Chondrocyte (in vitro differentiated cells): ENCODE results near the gene PTK7. TPM values are rescaled to one million over a fixed set of nuclear protein-coding genes. Genes with fewer than 3 reads are reported as not detected.

ENCODE experiments used
- DNase-seq: peaks from one replicate; pipeline ENCODE4 v3.0.0; 2021; ENCODE audit warnings: mixed read lengths, low spot score
- H3K27ac Mint-ChIP-seq: one replicate; pipeline ENCODE4 v1.8.0; 2021; ENCODE audit warnings: mild to moderate bottlenecking, moderate library complexity, mixed read lengths; ENCODE audit not compliant: unreplicated experiment
- H3K27me3 Mint-ChIP-seq: 2 replicates; pipeline ENCODE4 v1.8.0; 2021; ENCODE audit warnings: low read depth, mixed read lengths
- H3K36me3 Mint-ChIP-seq: 2 replicates; pipeline ENCODE4 v1.8.0; 2021; ENCODE audit warnings: low read depth, mixed read lengths
- H3K4me1 Mint-ChIP-seq: 2 replicates; pipeline ENCODE4 v1.8.0; 2021; ENCODE audit warnings: low read depth, mild to moderate bottlenecking, mixed read lengths
- H3K4me3 Mint-ChIP-seq: one replicate; pipeline ENCODE4 v1.8.0; 2021; ENCODE audit warnings: mild to moderate bottlenecking, moderate library complexity, mixed read lengths; ENCODE audit not compliant: unreplicated experiment
- H3K9me3 Mint-ChIP-seq: 2 replicates; pipeline ENCODE4 v1.8.0; 2021; ENCODE audit warnings: low read depth, mixed read lengths
- total RNA-seq: library from RNA; stranded (reverse); gene quantifications from 3 replicates; pipeline ENCODE4 v1.2.1, GENCODE V29; 2021
- TF ChIP-seq, protein P1 (sequence below): fragments of 200-600 bp; sonication (generic); IDR thresholded peaks from 2 replicates; pipeline ENCODE4 v1.5.0; 2021; ENCODE audit warnings: antibody characterized with exemption, mild to moderate bottlenecking, moderate library complexity

Gene PTK7
- total RNA-seq, 1 donor from 2014 or later, result 288 TPM

DNA sequence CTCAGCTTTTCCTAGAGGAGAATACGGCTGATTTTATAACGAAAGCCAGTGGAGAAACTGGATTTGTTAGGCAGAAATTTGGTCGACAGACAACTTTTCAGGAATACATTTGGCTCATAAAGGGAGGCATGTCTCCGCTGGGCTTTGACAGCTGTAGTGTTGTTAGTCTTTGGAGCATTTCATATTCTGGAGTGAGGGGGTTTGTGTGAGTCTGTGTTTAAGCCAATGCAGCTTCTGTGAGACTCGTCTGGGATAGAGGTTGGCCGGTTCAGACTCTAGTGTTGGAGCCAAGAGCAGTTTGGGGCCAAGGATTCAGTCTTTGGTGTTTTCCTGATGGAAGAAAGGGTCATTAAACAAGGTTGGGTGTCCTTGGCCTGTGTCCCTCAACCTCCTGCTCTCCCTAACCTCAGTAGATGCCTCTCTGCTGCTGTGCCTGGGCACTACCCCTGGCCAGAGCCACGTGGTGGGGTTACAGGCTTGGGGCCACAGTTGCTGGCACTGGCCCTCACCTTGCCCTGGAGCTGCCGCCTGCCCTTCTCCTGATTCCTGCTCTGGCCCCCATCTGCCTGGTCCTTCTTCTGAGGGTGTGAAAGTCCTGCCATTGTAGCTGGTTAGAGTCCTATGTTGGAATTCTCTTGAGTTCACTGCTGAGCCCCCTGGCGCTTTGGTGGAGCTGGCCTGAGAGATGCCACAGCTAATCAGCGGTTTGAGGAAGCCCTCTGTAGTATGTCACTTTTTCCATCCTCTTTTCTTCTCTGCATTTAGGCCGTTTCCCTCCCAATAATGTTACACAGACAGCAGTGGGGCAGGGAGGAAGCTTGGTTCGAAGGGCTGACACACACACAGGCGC is 6.9 kb downstream of the PTK7 start:
- DNase-seq, result no peak
- Mint-ChIP-seq H3K27me3 (no peaks in the 10 kb centered on the region), H3K36me3 (peaks cover 2% of the 10 kb centered on the region), H3K27ac (peak overlapping the region; percentile 34), H3K4me3 (no peak overlapping the region), H3K4me1 (peaks cover 43% of the 10 kb centered on the region), H3K9me3 (no peaks in the 10 kb centered on the region)
- TF ChIP-seq, protein P1, sequence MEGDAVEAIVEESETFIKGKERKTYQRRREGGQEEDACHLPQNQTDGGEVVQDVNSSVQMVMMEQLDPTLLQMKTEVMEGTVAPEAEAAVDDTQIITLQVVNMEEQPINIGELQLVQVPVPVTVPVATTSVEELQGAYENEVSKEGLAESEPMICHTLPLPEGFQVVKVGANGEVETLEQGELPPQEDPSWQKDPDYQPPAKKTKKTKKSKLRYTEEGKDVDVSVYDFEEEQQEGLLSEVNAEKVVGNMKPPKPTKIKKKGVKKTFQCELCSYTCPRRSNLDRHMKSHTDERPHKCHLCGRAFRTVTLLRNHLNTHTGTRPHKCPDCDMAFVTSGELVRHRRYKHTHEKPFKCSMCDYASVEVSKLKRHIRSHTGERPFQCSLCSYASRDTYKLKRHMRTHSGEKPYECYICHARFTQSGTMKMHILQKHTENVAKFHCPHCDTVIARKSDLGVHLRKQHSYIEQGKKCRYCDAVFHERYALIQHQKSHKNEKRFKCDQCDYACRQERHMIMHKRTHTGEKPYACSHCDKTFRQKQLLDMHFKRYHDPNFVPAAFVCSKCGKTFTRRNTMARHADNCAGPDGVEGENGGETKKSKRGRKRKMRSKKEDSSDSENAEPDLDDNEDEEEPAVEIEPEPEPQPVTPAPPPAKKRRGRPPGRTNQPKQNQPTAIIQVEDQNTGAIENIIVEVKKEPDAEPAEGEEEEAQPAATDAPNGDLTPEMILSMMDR, result no peak

GRCh38 chr6:43086022-43086658 is 10.0 kb downstream of the PTK7 start:
- no peaks in the 10 kb centered on the region for H3K36me3 Mint-ChIP-seq
- peaks cover 48% of the 10 kb centered on the region for H3K4me1 Mint-ChIP-seq
- no peak overlapping the region for H3K27ac Mint-ChIP-seq
- no peak overlapping the region for H3K4me3 Mint-ChIP-seq
- no peaks in the 10 kb centered on the region for H3K27me3 Mint-ChIP-seq
- no peaks in the 10 kb centered on the region for H3K9me3 Mint-ChIP-seq
- TF ChIP-seq, protein P1, result no peak
- DNase-seq, result peak; percentile 43

DNA sequence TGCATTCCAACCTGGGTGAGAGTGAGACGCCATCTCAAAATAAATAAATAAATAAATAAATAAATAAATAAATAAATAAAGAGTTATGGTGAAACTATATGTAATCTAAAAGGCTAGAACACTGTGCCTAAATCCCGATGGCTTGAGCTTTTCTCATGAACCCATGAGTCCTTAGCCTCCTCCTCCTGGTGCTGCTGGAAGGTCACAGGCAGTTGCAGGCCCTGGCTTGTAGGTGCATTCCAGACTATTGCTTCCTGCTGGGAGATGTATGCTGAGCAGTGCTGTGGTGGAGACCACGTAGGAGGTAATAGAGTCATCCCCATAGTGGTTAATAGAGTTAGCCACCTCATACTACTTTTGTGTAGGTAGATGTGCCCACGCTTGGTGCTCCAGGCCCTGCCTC is 12.5 kb downstream of the PTK7 start:
- Mint-ChIP-seq H3K4me3 (no peak overlapping the region), H3K27ac (no peak overlapping the region), H3K4me1 (peaks cover 43% of the 10 kb centered on the region), H3K36me3 (no peaks in the 10 kb centered on the region), H3K27me3 (no peaks in the 10 kb centered on the region), H3K9me3 (no peaks in the 10 kb centered on the region)
- peak; percentile 47 for DNase-seq
- TF ChIP-seq, protein P1, result no peak

- Mint-ChIP-seq H3K36me3 (no peaks in the 10 kb centered on the region), H3K9me3 (no peaks in the 10 kb centered on the region), H3K4me3 (no peak overlapping the region), H3K27ac (peak overlapping the region; percentile 57), H3K4me1 (peaks cover 46% of the 10 kb centered on the region), H3K27me3 (no peaks in the 10 kb centered on the region)
- peak; percentile 8 for DNase-seq
- TF ChIP-seq, protein P1, result no peak
Observed at GRCh38 chr6:43089467-43089866, 13.4 kb downstream of the PTK7 start.

DNA sequence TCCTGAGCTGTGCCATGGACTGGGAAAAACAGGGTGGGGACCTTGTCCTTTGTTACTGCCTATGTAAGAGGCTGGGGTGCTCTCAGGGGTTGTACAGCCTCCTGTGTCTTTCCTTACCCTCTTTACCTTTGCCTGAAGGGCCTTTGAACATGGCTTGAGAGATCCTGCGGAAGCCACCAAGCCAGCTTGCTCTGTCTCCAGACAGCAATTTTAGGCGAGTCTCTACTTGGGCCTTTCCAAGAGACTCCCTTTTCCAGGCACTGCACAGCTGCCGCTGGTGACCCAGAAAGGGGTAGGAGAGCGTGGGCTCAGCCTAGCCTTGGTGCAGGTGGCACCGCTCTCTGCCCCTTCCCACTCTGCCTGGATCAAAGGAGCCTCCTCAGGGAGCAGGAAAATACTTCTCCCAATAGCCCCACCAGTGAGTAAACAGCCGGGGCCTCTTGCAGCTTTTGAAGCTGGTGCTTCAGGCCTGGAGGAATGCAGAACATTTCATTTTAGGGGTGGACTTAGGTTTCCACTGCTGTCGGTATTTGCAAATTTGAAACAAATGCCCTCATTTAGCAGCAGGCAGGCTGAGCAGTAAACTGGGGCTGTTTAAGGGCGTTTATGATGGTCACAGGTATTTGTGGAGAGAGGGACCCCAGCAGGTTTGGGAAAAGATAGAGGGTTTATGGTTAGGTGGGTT is 13.9 kb downstream of the PTK7 start:
- Mint-ChIP-seq H3K36me3 (no peaks in the 10 kb centered on the region), H3K4me1 (peaks cover 46% of the 10 kb centered on the region), H3K4me3 (no peak overlapping the region), H3K27me3 (no peaks in the 10 kb centered on the region), H3K27ac (peak overlapping the region; percentile 72), H3K9me3 (no peaks in the 10 kb centered on the region)
- DNase-seq, result peak; percentile 59
- TF ChIP-seq, protein P1, result no peak
